NK-92 (cell line): ENCODE data around the gene CADM2.

Experiments
- DNase-seq: peaks from one replicate; lab custom pipeline; 2025; ENCODE audit not compliant: unreplicated experiment; lab: John Stamatoyannopoulos, UW

Gene CADM2

DNA sequence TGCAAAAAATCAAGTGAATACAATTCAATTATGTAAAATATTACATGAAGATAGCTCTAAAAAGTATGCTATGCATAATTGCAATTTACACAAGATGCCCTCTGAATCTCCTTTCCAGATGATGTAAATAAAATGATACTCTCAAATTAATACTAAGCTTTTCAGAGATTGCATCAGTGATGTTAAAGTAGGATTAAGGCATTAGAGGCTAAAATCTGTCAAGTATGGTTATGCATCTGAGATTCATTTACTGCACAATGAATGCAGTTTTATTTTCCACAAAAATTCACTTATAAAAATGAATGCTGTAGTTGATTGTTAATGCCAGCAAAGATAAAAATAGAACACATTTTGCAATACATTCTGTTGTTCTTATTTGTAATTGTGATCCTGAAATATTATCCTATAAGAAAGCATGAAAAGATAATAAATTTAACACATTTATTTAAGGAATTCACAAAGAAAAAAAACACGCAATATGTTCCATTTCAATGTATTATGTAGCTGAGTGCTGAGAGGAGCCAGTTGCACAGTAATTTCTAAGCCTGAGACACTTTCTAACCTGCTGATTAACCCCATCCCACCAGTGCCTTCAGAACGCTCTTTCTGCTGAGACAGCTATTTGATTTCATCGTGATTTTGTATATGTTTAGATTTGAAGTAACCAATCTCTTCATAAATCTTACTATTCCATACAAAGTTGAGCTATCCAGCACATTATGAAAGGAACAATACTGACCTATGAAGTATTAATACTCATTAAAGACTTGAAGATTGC, 224.4 kb downstream of the CADM2 start:
- DNase-seq, result no peak

DNA sequence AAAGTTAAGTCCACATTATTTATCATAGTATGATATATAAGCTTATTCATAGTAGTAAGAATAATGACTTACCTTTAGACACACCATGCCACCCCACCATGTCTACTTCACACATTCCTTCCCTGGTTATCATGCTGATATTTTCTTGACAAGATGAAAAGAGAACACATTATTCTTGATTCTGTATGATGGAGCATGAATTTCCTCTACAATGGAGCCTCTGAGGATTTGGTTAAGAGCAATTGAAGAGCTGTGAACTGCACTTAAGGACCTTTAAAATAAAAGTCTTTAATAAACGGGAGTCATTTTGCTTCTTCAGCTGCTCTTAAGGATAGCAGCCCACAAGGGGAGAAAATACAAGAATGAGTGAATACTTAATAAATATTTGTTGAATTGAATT, 226.7 kb downstream of the CADM2 start:
- DNase-seq, result no peak

- no peak for DNase-seq
Observed at GRCh38 chr3:85189731-85190130, 230.9 kb downstream of the CADM2 start.

DNA sequence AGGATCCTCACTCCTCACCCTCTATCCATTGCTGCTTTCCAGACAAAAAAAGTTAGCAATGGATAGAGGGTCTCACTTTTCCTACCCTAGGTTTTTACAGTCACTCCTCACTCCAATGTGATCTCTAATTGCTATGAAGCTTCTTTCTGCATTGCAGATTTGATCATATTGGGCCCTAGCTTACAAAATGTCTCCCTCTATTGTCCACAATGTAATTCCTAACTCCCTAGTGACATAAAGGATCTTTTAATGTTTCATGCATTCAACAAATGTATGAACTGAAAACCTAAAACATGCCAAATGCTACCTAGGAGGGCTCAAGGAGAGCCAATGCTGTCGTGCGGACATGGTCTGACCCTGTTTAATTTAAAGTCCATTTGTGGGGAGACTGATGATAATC, 234.8 kb downstream of the CADM2 start:
- no peak for DNase-seq

DNA sequence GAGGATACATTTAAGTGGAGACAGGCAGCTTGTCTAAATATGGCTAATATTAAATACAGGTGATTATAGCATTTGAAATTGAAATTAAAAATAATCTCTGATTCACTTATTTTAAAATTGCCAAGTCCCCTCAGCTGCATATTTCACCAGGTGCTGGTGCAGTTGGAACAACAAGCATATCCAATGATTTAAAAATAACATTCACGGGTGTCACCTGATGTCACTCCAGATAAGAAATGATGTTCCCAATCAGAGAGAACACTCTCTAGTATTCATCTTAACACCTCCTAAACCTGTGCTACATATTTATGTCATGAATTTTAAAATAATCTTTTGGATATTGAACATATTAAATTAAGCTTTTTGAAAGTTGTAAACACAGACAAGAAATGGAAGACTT, 249.9 kb downstream of the CADM2 start:
- no peak for DNase-seq

DNA sequence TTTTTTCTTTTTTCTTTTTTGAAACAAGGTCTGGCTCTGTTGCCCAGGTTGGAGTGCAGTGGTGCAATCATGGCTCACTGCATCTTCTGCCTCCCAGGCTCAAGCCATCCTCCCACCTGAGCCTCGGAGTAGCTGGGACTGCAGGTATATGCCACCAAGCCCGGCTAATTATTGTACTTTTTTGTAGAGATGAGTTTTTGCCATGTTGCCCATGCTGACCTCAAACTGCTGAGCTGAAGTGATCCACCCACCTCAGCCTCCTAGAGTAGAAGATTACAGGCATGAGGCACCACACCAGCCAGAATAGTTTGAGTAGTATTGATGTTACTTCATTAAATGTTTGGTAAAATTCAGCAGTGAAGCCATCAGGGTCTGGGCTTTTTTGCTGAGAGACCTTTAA, 251.8 kb downstream of the CADM2 start:
- DNase-seq, result no peak

- no peak for DNase-seq
Observed at GRCh38 chr3:85228966-85229365, 270.2 kb downstream of the CADM2 start.

DNA sequence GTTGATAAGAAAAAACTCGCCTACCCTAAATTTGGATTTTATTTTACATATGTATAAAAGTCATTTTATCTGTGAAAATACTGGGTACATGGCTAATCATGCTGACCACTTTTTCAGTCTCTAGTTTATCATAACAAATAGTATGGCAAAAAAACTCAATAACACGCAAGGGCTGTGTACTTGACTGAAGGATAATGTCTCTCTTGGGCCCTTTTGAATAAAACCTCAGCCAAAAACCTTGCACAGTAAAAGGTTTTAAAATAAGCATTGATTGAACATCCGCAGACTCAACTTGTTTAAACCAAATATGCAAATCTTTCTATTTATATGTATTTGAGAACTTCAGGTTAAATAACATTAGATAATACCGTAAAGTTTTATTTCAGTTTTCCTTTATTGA, 285.3 kb downstream of the CADM2 start:
- DNase-seq, result no peak

GRCh38 chr3:85244519-85244918, 285.7 kb downstream of the CADM2 start:
- no peak for DNase-seq

DNA sequence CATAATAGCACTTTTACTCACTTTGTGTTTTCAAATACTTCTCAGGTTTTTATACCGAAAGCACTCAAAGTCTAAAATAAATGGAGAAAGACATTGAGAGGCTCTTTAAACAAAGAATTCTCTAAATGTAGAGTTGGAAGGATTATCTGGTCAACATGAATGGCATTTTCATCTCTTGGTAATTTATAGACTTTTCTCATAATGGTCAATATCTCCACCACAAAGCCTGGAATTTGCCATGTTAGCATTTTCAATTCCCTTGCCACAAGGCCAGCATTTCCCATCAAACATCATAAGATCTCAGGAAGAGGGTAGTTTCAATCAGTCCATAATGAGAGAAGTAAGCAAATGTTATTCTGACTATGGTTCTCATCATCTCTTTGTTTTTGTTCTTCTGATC, 293.0 kb downstream of the CADM2 start:
- DNase-seq, result no peak

GRCh38 chr3:85252686-85253085, 293.9 kb downstream of the CADM2 start:
- no peak for DNase-seq

GRCh38 chr3:85254738-85255137, 295.9 kb downstream of the CADM2 start:
- no peak for DNase-seq

DNA sequence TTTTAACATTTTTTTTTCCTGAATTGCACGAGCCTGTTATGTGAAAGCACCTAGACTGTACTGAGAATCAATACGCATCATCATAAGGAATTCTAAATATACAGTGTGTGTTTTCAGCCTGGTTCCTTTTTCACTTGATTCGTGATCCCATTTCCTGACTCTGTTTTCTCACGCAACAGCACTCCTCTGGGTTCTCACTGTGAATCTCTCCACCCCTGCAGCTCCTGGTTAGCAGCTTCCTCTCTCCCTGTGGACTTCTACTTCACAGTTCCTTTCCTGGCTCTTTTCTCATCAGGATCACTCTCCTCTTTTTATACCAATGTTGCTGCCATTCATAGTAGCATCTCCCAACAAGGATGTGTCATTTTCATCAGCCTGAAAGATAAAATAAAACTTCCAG, 297.2 kb downstream of the CADM2 start:
- no peak for DNase-seq

DNA sequence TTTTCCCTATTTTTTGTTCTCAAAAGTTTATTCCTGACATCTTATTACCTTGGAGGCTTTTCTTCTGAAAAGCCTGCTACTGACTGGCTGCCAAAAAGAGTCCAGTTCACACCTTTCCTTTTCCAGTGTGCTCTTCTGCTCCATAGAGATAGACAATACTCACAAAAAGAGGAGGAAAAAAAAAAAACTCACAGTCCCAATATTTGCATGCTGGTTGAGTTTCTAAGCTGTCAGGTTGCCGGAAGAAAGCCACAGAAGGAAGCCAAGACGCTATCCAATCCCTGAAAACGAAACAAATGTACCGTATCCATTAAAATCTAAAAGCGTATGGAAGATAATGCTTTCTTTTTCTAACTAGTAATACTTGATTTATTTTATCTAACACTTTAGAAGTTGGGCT, 299.5 kb downstream of the CADM2 start:
- DNase-seq, result no peak

DNA sequence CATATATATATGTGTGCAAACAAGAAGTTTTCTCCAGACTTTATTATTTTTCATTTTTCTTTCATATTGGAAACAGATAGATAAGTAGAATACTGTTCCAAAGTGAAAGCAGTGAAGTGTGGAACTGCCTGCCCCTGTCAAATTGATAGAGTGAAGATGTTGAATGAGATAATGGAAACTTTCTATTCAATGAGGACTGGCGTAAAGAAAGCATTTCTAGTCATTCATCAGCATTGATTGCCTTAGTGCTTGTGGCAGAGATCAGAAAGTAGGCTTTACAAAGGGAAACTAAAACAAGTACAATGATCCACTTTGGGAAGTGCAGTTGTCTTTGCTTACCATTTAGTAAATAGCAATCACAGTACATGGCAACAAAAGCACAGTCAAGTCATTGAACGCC, 300.0 kb downstream of the CADM2 start:
- no peak for DNase-seq

- DNase-seq, result no peak
Observed at GRCh38 chr3:85259748-85260147, 301.0 kb downstream of the CADM2 start.

- no peak for DNase-seq
Observed at GRCh38 chr3:85264381-85264780, 305.6 kb downstream of the CADM2 start.

DNA sequence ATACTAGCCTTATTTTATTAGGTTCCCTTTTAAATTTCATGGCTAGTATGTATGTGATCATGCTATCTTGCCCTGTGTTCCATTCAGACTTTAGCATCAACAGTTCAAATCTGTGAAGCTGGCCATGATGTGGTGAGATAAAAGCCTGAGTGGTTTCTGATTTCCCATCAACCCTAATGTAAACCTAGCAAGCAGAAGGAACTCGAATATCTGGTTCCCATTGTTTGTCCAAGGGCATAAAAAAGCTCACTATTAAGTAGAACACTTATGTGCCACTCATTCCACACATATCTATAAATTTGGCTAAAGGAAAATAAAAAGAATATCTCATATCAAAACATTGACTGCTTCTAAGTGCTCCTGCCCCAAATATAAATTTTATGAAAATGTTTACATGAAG, 311.7 kb downstream of the CADM2 start:
- DNase-seq, result no peak

- no peak for DNase-seq
Observed at GRCh38 chr3:85271911-85272310, 313.1 kb downstream of the CADM2 start.

- DNase-seq, result no peak
Observed at GRCh38 chr3:85288257-85288656, 329.5 kb downstream of the CADM2 start.

GRCh38 chr3:85297291-85297690, 338.5 kb downstream of the CADM2 start:
- no peak for DNase-seq

DNA sequence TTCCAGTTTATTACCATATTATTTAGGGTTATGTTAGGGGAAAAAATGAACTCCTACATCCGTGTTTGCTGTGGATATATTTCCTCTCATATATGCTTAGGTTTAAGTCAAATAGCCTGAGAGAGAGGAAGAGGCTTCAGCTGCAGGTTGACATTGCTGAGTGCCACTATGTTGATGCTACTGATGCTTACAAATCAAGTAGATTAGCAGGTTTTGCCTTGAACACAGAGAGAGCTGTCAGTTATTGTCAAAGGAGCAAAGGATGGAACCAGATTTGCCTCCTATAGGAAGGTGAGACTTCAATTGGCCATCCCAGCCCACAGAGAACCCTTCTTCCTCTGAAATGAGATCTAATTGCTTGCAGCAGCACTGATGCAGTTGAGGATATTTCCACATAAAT, 339.2 kb downstream of the CADM2 start:
- no peak for DNase-seq

DNA sequence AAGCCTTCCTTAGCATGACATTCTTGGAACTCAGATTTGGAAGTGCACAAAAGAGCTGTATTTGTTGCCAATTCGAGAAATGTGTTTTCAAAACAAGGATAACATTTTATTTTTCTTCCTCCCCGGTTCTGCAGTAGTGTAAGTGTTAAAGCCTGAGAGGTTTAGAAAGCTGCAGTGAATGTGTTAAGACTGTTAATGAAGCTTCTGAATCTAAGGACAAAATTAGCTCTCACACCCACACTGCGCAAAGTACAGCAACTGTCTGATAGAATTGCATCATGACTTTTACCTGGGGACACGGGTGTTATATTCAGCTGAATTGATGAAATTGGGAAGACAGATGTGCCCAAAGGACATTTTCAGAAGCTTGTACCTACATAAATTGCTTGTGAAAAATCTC, 344.4 kb downstream of the CADM2 start:
- DNase-seq, result no peak
